SU-DHL-6 (cell line): ENCODE results near the gene TPO.

Source experiments
- H2AFZ ChIP-seq: fragments of 200-600 bp; sonication (generic); 2 replicates; pipeline ENCODE4 v1.6.1; 2014; ENCODE audit warnings: low read depth, mild to moderate bottlenecking, moderate library complexity, mixed read lengths, antibody characterized with exemption, low read length; ENCODE audit not compliant: severe bottlenecking
- H3F3A ChIP-seq: fragments of 200-600 bp; shearing (Covaris generic); 2 replicates; pipeline ENCODE4 v1.6.0; 2016; ENCODE audit warnings: antibody characterized with exemption, mild to moderate bottlenecking; ENCODE audit not compliant: insufficient read depth
- H3K27ac ChIP-seq: fragments of 200-600 bp; sonication (generic); 2 replicates; pipeline ENCODE4 v1.5.1; 2016; ENCODE audit warnings: low read depth, mild to moderate bottlenecking, low read length, moderate library complexity, mixed read lengths
- H3K27me3 ChIP-seq: fragments of 200-600 bp; sonication (generic), shearing (Covaris generic); 2 replicates; pipeline ENCODE4 v1.6.0; 2014; ENCODE audit warnings: mild to moderate bottlenecking, low read length
- H3K36me3 ChIP-seq: fragments of 200-600 bp; sonication (generic); 2 replicates; pipeline ENCODE4 v1.6.1; 2014; ENCODE audit warnings: mild to moderate bottlenecking, low read length, mixed read lengths
- H3K4me2 ChIP-seq: fragments of 300-600, 200-600 bp; shearing (Covaris generic), sonication (generic); 2 replicates; pipeline ENCODE4 v1.6.0; 2014; ENCODE audit warnings: low read length, low read depth, mild to moderate bottlenecking; ENCODE audit not compliant: poor library complexity, severe bottlenecking
- H3K4me3 ChIP-seq: fragments of 200-600 bp; sonication (generic); 2 replicates; pipeline ENCODE4 v1.5.1; 2014; ENCODE audit warnings: antibody characterized with exemption, low read length, mild to moderate bottlenecking, mixed read lengths; ENCODE audit not compliant: insufficient read depth, poor library complexity, severe bottlenecking
- H3K79me2 ChIP-seq: fragments of 200-600 bp; sonication (generic); 2 replicates; pipeline ENCODE4 v1.6.1; 2014; ENCODE audit warnings: mild to moderate bottlenecking, low read length, moderate library complexity; ENCODE audit not compliant: insufficient read depth
- H3K9ac ChIP-seq: fragments of 200-600 bp; sonication (generic); 2 replicates; pipeline ENCODE4 v1.7.0; 2014; ENCODE audit warnings: mild to moderate bottlenecking, low read length
- H3K9me2 ChIP-seq: fragments of 200-600 bp; sonication (generic); replicated peaks from 2 replicates; pipeline ENCODE4 v1.6.1; 2014; ENCODE audit warnings: low read length; ENCODE audit not compliant: insufficient read depth
- H3K9me3 ChIP-seq: fragments of 200-600 bp; sonication (generic); 2 replicates; pipeline ENCODE4 v1.6.1; 2014; ENCODE audit warnings: low read length, mixed read lengths; ENCODE audit not compliant: insufficient read depth
- H4K20me1 ChIP-seq: fragments of 200-600 bp; sonication (generic); 2 replicates; pipeline ENCODE4 v1.6.1; 2014; ENCODE audit warnings: low read depth, mild to moderate bottlenecking, antibody characterized with exemption, low read length, moderate library complexity, mixed read lengths
- EZH2phosphoT487 ChIP-seq: fragments of 200-600 bp; sonication (generic), shearing (Covaris generic); conservative IDR thresholded peaks from 2 replicates; pipeline ENCODE4 v1.6.1; 2018; ENCODE audit warnings: mild to moderate bottlenecking, antibody characterized with exemption, low read length, moderate library complexity, mixed read lengths
- TF ChIP-seq, protein P1 (sequence below): fragments of 200-600 bp; sonication (generic); IDR thresholded peaks from one replicate; pipeline ENCODE4 v1.5.1; 2017; ENCODE audit warnings: antibody characterized with exemption, mild to moderate bottlenecking, low read length, moderate library complexity; ENCODE audit not compliant: insufficient read depth, poor library complexity, severe bottlenecking

TPO gene

GRCh38 chr2:1403565-1403964, 9.7 kb upstream of the TPO start:
- TF ChIP-seq, protein P1, sequence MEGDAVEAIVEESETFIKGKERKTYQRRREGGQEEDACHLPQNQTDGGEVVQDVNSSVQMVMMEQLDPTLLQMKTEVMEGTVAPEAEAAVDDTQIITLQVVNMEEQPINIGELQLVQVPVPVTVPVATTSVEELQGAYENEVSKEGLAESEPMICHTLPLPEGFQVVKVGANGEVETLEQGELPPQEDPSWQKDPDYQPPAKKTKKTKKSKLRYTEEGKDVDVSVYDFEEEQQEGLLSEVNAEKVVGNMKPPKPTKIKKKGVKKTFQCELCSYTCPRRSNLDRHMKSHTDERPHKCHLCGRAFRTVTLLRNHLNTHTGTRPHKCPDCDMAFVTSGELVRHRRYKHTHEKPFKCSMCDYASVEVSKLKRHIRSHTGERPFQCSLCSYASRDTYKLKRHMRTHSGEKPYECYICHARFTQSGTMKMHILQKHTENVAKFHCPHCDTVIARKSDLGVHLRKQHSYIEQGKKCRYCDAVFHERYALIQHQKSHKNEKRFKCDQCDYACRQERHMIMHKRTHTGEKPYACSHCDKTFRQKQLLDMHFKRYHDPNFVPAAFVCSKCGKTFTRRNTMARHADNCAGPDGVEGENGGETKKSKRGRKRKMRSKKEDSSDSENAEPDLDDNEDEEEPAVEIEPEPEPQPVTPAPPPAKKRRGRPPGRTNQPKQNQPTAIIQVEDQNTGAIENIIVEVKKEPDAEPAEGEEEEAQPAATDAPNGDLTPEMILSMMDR = no peak
- TF ChIP-seq EZH2phosphoT487 = no peak
- no peaks in the 10 kb centered on the region for H3K79me2 ChIP-seq
- H3F3A ChIP-seq = no peaks in the 10 kb centered on the region
- H3K27ac ChIP-seq = no peak overlapping the region
- H3K9me3 ChIP-seq = no peaks in the 10 kb centered on the region
- no peak overlapping the region for H3K9ac ChIP-seq
- H4K20me1 ChIP-seq = no peaks in the 10 kb centered on the region
- no peaks in the 10 kb centered on the region for H3K27me3 ChIP-seq
- no peak overlapping the region for H2AFZ ChIP-seq
- H3K9me2 ChIP-seq = no peaks in the 10 kb centered on the region
- no peaks in the 10 kb centered on the region for H3K36me3 ChIP-seq
- no peak overlapping the region for H3K4me3 ChIP-seq
- H3K4me2 ChIP-seq = no peak overlapping the region

DNA sequence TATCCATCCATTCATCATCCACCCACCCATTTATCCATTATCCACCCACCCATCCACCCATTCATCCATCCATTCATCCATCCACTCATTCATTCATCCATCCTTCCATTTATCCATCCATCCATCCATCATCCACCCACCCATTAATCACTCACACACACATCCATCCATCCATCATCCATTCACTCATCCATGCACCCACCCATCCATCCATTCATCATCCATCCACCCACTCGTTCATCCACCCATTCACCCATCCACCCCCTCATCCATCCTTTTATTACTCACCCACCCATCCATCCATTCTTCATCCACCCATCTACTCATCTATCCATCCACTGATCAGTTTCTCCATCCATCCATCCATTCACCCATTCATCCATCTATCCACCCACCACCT, 8.1 kb upstream of the TPO start:
- no peaks in the 10 kb centered on the region for H3K9me2 ChIP-seq
- TF ChIP-seq, protein P1 = no peak
- no peak for TF ChIP-seq EZH2phosphoT487
- H3K27ac ChIP-seq = no peak overlapping the region

GRCh38 chr2:1405967-1406366, 7.3 kb upstream of the TPO start:
- Histone ChIP-seq H3K9me3 (no peaks in the 10 kb centered on the region), H3K9ac (no peak overlapping the region), H3K9me2 (no peaks in the 10 kb centered on the region), H3K27ac (no peak overlapping the region), H3K4me2 (no peak overlapping the region), H3K4me3 (no peak overlapping the region), H3K36me3 (no peaks in the 10 kb centered on the region), H2AFZ (no peak overlapping the region), H3F3A (no peaks in the 10 kb centered on the region), H3K79me2 (no peaks in the 10 kb centered on the region), H3K27me3 (no peaks in the 10 kb centered on the region), H4K20me1 (no peaks in the 10 kb centered on the region)
- TF ChIP-seq, protein P1 = no peak
- TF ChIP-seq EZH2phosphoT487 = no peak

More for the DNA sequence above, 8.1 kb upstream of the TPO start:
- Histone ChIP-seq H3K4me3 (no peak overlapping the region), H3K27me3 (no peaks in the 10 kb centered on the region), H4K20me1 (no peaks in the 10 kb centered on the region), H3F3A (no peaks in the 10 kb centered on the region), H3K9ac (no peak overlapping the region), H3K36me3 (no peaks in the 10 kb centered on the region), H3K79me2 (no peaks in the 10 kb centered on the region), H2AFZ (no peak overlapping the region), H3K4me2 (no peak overlapping the region), H3K9me3 (no peaks in the 10 kb centered on the region)
